Peyer's patch (tissue), 4 donors: ENCODE results near the gene KLHL3.

Source experiments
- CTCF ChIP-seq, 6 experiments: fragments of 450-650 bp in 4 of 6; fragments of 200-600 bp in 2 of 6; sonication (generic) in 1 of 6; IDR thresholded peaks; one replicate each; pipeline ENCODE4 v1.5.1; 2017 to 2019; ENCODE audit warnings: antibody characterized with exemption in 6 of 6, mild to moderate bottlenecking in 3 of 6, moderate library complexity in 1 of 6
- POLR2A ChIP-seq, 2 donors: fragments of 450-650 bp; IDR thresholded peaks; one replicate each; pipeline ENCODE4 v1.5.1; 2017; ENCODE audit warnings: antibody characterized with exemption in 2 of 2, mild to moderate bottlenecking in 2 of 2, moderate library complexity in 2 of 2

- TF ChIP-seq POLR2A (IDR thresholded peaks at IDR 0.05) (no peak), CTCF (IDR thresholded peaks at IDR 0.05) (no peak)
These were observed 25.0 kb upstream of the KLHL3 start for GRCh38 chr5:137760719-137761516.
